ENCODE data around the gene OR2Z1.

GRCh38 chr19:8695911-8696310 is 25.5 kb upstream of the OR2Z1 start:
- TF ChIP-seq CTCF (optimal IDR thresholded peaks at IDR 0.05 in 1 of 3, IDR thresholded peaks at IDR 0.05 in 1 of 3, conservative IDR thresholded peaks at IDR 0.05 in 1 of 3; ENCODE audit: extremely low read depth in 1 of 3, insufficient read depth in 2 of 3, low read length in 3 of 3): no peak
- no peak for TF ChIP-seq EZH2 (IDR thresholded peaks at IDR 0.05; ENCODE audit: low read length)

All from keratinocyte (primary cell).